ENCODE results near the gene ST6GALNAC3.

ST6GALNAC3 gene

GRCh38 chr1:76501586-76502219 lies 427.2 kb downstream of the ST6GALNAC3 start:
- no peak for DNase-seq (ENCODE audit: low read depth)
- H3K4me3 ChIP-seq (ENCODE audit: low read length), result no peak overlapping the region
- TF ChIP-seq CTCF (IDR thresholded peaks at IDR 0.05; ENCODE audit: insufficient read depth, low read depth, low read length, missing control alignments), result no peak

GRCh38 chr1:76503100-76503499 lies 428.6 kb downstream of the ST6GALNAC3 start:
- DNase-seq (ENCODE audit: low read depth), result no peak
- no peak overlapping the region for H3K4me3 ChIP-seq (ENCODE audit: low read length)
- TF ChIP-seq CTCF (IDR thresholded peaks at IDR 0.05; ENCODE audit: insufficient read depth, low read depth, low read length, missing control alignments), result no peak

GRCh38 chr1:76503736-76504135 lies 429.2 kb downstream of the ST6GALNAC3 start:
- TF ChIP-seq CTCF (IDR thresholded peaks at IDR 0.05; ENCODE audit: insufficient read depth, low read depth, low read length, missing control alignments), result no peak

GRCh38 chr1:76507376-76507775 lies 432.8 kb downstream of the ST6GALNAC3 start:
- DNase-seq (ENCODE audit: low read depth), result no peak
- H3K4me3 ChIP-seq (ENCODE audit: low read length), result no peak overlapping the region
- TF ChIP-seq CTCF (IDR thresholded peaks at IDR 0.05; ENCODE audit: insufficient read depth, low read depth, low read length, missing control alignments), result no peak

More at GRCh38 chr1:76503736-76504135, 429.2 kb downstream of the ST6GALNAC3 start:
- no peak for DNase-seq (ENCODE audit: low read depth)
- no peak overlapping the region for H3K4me3 ChIP-seq (ENCODE audit: low read length)

GRCh38 chr1:76508871-76509270 lies 434.3 kb downstream of the ST6GALNAC3 start:
- no peak for TF ChIP-seq CTCF (IDR thresholded peaks at IDR 0.05; ENCODE audit: insufficient read depth, low read depth, low read length, missing control alignments)
- no peak for DNase-seq (ENCODE audit: low read depth)
- no peak overlapping the region for H3K4me3 ChIP-seq (ENCODE audit: low read length)

GRCh38 chr1:76510672-76511557 lies 436.4 kb downstream of the ST6GALNAC3 start:
- no peak overlapping the region for H3K4me3 ChIP-seq (ENCODE audit: low read length)
- no peak for DNase-seq (ENCODE audit: low read depth)
- TF ChIP-seq CTCF (IDR thresholded peaks at IDR 0.05; ENCODE audit: insufficient read depth, low read depth, low read length, missing control alignments), result no peak

Data from epithelial cell of esophagus (primary cell).